Stimulated activated CD8-positive, alpha-beta memory T cell treated with anti-CD3 and anti-CD28 coated beads, Interleukin-4, amount 100 ng/mL, for 24 hours (primary cell): ENCODE results near the gene C3orf18.

ENCODE experiments used
- DNase-seq: peaks from one replicate; pipeline ENCODE4 v3.0.0-alpha.2; 2020; ENCODE audit warnings: low read depth

The C3orf18 gene

GRCh38 chr3:50567386-50568167, at the start of gene C3orf18:
Gene C3orf18 (minus strand): TSS chr3:50567747. CDS start chr3:50565699, 2,048 bp downstream.
- DNase-seq = peak; percentile 94

- peak; percentile 92 for DNase-seq
These were observed 49.2 kb upstream of the C3orf18 start for GRCh38 chr3:50616770-50617095.

GRCh38 chr3:50616003-50616769, 48.6 kb upstream of the C3orf18 start:
- DNase-seq = peak; percentile 73

GRCh38 chr3:50615190-50615589, 47.6 kb upstream of the C3orf18 start:
- DNase-seq = no peak

GRCh38 chr3:50612970-50613846, 45.7 kb upstream of the C3orf18 start:
- no peak for DNase-seq

GRCh38 chr3:50612234-50612882, 44.8 kb upstream of the C3orf18 start:
- no peak for DNase-seq

GRCh38 chr3:50611464-50612233, 44.1 kb upstream of the C3orf18 start, which contains the start of gene CISH:
Gene CISH (minus strand): TSS chr3:50611774. CDS start chr3:50611650, 124 bp downstream.
- DNase-seq = peak; percentile 97

- no peak for DNase-seq
These were observed 43.5 kb upstream of the C3orf18 start for GRCh38 chr3:50610992-50611463.

- DNase-seq = no peak
These were observed 42.8 kb upstream of the C3orf18 start for GRCh38 chr3:50610181-50610971.

GRCh38 chr3:50609763-50610085, 42.2 kb upstream of the C3orf18 start:
- DNase-seq = no peak

GRCh38 chr3:50609071-50609762, 41.7 kb upstream of the C3orf18 start:
- DNase-seq = no peak

- DNase-seq = no peak
These were observed 40.7 kb upstream of the C3orf18 start for GRCh38 chr3:50608278-50608677.

GRCh38 chr3:50607271-50608091, 39.9 kb upstream of the C3orf18 start:
- no peak for DNase-seq

GRCh38 chr3:50606596-50606995, 39.0 kb upstream of the C3orf18 start:
- no peak for DNase-seq

- DNase-seq = no peak
These were observed 38.4 kb upstream of the C3orf18 start for GRCh38 chr3:50605901-50606326.

- DNase-seq = no peak
These were observed 37.4 kb upstream of the C3orf18 start for GRCh38 chr3:50604628-50605588.

GRCh38 chr3:50604110-50604621, 36.6 kb upstream of the C3orf18 start:
- no peak for DNase-seq
